Activated CD8-positive, alpha-beta memory T cell treated with anti-CD3 and anti-CD28 coated beads for 4 hours (primary cell): Measurements from ENCODE around the gene ENAM.
"Not testable (repeated sequence)": the region's sequence is repeated elsewhere in the genome, so short reads cannot be mapped to it uniquely, and the experiment has no call there.

ENCODE experiments used
- DNase-seq, 2 donors: peaks; one replicate each; pipeline ENCODE4 v3.0.0-alpha.2; 2020; ENCODE audit warnings: low read depth in 2 of 2

ENAM gene

DNA sequence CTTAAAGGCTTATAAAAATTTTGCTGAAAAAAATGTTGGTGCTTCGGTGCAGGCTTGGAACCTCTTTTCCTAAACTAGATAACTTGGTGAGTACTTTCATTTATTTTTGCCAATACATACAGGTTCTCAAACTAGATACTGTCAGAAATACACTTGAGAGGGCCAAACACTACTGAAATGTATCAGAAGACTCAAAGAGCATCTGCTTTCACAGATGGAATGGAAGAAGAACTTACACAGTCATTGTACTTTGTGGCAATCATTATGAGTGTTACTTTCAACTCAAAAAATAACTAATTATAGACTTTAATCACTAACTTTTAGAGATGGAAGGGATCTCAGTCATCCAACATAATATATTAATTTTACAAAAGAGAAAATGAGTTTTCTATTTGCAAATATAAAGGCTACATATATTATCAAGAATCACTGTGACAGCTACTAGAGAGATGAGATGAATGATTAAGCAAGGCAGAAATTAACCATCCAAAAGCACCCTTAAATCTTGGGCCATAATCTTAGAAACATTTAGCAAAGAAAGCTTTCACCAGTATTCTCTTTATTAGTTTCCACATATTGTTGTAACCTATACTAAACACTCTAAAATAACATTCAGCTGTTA, 1.0 kb downstream of the ENAM start:
- DNase-seq: no peak

DNA sequence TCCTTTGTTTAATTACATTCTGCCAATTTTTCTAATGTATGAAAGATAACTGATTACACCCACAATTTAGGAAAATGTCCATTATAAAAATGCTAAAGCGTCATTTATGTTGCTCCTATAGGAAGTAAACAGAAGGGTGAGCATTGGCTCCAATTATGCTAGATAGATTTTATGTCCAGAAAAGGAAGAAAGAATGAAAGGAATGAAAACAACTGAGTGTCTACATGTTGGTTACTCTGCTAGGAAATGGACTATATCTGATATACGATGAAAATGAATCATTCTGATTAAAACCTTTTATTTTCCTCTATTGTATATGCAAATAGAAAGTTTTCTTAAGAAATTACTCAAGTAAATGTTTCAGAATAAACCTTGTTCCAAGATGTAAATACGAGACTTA, 1.6 kb downstream of the ENAM start:
- DNase-seq: no peak

DNA sequence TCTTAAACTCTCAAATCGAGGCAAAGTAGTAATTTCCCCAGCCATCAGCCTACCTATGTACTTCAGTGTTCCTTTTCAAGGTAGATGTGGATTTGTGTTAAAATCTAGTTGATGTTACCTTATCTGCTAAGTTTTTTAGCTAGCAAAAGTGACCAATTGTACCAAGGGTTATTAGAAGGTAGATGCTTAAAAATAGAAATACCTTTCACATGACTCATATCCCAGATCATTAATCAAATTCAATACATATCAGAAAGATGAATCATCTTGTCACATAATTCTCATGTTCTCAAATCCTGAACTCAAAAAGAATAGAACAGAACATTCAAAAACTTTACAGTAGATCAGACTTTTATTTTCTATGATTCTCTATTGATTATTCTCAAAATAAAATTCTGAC, 3.5 kb downstream of the ENAM start:
- no peak for DNase-seq

DNA sequence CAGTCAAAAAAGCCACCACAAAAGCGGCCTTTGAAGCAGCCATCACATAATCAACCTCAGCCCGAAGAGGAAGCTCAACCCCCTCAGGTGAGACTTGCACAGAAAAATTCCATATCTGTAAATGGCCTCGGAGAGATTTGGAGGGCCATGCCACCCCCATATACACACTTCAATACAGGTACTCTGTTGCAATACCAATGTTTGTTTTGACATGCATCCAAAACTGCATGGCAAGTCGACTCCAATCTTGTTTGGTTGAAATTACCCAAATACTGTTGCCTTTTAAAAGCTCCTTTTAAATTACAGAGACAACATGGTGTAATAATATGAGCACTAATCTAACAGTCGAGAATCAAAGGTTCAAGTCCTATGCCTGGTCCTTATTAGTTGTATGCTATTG, 5.9 kb downstream of the ENAM start:
- no peak for DNase-seq

DNA sequence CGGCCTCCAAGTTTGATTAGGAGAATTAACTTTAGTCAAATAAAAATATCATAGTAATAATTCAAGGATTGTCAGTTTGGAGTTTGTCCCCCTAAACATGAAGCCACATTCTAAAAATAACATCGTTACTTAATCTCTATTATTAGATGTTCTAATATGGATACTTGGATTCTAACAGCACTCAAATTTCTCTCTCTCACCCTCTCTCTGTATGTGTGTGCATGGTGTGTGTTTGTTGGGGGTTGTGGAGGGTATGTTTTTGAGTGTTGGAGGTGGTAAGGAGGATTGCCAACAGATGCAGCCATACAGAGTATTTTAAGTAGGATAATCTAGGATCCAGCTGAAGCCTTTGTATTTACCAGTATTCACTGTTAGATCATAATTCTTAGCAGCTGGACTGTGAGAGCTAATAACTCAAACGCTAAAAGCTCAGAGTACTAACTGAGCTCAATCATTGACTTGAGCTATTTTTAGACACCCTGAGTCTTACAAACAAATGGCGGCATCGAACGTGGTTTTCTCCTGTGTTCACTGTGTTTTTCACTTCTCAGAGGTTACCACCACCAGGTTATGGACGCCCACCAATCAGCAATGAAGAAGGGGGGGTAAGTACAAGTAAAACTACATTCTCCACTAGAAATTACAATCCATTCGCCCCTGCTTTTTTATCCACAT, 8.8 kb downstream of the ENAM start:
- no peak for DNase-seq

DNA sequence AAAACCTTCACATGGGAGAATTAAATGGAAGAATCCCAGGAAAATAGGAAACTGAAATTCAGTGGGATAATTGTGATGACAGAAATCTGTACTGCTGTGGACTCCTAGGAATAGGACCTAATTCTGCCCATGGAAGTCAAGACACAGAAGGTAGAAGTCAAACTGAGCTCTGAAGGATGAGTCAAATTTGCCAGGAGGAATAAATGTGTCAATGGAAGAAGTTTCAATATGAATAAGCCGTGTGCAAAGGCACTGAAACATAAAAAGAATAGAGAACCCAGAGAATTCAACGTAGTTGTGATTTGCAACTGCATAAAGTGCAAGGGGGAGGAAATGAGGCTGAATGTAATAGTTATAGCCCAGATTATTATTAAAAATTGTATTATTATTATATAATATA, 11.6 kb downstream of the ENAM start:
- DNase-seq: no peak

DNA sequence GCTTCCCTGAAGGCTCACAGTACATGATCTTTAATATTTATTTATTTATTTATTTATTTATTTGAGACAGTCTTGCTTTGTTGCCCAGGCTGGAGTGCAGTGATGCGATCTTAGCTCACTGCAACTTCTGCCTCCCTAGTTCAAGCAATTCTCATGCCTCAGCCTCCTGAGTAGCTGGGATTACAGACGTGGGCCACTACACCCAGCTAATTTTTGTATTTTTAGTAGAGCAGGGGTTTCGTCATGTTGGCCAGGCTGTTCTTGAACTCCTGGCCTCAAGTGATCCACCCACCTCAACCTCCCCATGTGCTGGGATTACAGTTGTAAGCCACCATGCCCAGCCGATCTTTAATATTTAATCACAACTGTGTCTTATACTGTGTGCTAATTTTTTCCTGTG, 22.2 kb downstream of the ENAM start:
- DNase-seq: not testable (repeated sequence)

DNA sequence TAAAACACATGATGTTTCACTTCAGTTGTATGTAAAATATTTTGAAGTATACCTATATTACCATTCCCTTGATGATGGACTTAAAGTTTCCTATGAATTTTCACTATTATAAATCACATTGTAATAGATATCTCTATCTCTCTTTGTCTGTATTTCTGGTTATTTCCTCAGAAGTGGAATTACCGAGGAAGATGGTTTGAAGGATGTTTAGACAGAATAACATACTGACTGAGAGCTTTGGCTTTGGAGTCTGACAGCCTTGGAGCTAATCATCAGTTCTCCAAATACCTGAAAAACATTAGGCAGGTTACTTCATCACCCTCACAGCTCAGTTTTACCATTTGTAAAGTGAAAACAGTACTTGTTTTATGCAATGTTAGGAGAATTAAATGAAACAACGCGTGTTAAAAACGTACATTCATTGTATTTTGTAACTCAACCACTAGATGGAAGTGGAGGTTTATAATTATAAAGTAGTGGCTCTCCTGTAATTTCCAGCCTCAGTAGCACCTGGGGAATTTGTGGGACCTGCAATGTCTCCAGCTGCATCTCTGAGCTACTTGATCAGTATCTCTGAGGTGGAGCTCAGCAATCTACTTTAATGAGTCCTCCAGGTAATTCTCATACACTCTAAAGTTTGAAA, 23.4 kb downstream of the ENAM start:
- DNase-seq: no peak

DNA sequence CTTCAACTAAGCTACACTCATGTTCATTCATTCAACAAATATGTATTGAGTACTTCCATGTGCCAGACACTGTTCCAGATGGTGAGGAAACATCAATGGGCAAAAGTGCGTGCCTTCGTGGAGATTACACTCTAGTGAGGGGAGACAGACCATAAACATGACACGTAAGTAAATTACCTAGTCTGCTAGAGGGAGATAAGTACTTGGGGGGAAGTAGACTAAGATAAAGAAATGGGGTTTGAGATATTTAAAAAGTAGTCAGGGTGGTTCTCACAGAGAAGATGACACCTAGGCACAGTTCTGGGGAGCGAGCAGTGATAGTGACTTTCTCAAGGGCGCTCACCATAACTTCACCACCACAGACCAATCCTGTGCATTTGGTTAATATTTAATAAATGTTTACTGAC, 26.1 kb downstream of the ENAM start:
- DNase-seq: no peak

DNA sequence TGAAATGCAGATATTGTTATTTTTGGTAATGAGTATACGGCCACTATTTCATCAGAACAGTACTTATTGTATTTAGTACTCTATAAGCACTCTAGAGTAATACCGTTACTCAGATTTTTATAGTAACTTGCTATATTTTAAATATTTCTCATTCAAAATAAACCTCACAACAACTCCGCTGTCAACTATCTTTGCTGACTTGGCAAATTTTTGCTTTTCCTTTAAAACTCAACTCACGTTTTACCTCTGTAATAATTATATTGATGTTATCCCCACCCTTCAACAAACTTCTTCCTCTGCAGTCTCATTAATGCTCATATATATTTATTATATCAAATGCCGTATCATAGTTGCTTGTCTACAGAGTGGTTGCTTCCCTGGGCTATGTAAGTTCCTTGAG, 28.8 kb downstream of the ENAM start:
- DNase-seq: no peak

DNA sequence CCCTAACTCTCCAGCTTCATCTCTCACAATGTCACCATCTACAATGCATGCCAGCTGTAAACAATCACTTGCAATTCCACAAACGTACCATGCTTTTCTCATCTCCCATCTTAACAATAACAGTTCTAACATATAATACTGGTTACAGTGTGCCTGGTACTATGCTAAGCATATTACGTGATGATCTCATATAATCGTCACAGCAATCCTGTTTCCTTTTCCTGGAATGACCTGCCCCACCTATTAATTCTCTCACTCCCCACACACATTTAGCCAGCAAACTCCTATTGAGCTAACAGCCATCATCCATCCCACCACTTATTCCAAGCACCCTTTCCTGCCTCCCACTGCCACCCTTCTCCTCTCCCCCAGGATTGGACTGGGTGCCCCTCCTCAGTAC, 29.9 kb downstream of the ENAM start:
- no peak for DNase-seq

DNA sequence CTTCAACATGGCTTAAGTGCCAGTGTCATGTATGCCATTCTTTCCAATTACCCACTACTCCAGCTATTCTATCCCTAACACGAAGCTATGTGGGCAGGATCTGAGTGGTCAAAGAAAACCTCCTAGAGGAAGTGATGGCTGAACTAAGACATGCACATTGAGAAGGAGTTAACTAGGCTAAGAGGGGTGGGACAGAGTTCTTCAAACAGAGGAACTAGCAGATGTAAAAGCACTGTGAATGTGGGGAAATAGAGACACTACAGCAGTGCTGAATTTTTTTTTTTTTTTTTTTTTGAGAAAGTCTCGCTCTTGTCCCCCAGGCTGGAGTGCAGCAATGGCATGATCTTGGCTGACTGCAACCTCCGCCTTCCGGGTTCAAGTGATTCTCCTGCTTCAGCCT, 31.6 kb downstream of the ENAM start:
- no peak for DNase-seq

DNA sequence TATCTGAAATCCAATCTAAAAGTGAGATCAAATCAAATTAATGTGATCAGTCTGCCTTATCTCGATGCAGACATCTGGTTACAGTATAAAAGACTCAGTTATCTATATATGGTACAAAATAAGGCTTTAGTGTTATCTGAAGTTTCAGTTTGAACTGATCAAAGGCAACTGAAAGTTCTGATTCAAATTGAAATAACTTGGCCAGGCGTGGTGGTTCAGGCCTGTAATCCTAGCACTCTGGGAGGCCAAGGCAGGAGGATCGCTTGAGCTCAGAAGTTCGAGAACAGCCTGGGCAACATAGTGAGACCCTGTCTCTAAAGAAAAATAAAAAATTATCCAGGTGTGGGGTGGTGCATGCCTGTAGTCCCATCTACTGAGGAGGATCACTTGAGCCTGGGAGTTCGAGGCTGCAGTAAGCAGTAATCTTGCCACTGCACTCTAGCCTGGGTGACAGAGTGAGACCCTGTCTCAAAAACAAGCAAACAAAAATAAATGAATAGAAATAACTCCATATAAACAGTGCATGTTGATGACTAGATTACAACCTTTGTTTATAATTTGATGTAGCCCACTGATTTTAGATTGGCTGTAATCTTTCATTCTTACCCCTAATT, 32.9 kb downstream of the ENAM start:
- not testable (repeated sequence) for DNase-seq

DNA sequence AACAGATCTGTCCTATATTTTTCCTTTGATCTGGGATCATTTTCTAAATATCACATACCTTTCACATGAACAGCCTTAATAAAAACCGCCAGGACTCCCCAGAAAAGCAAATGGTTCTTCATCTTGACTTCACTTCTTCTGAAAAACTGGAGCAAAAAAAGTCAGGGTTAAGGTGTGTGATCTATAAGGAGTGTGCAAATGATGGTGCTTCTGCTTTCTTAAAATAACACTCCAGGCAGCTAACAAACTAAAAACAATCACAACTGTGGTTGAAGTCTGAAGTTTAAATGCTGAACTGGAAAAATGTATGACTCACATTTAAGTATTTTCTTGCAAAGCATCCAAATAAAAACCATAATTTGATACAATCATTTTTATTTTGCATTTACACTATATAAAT, 37.8 kb downstream of the ENAM start, which contains the start of gene JCHAIN:
Gene JCHAIN (minus strand): TSS at position 140 of the 400 bp plus-strand sequence. CDS start 18 bp downstream, at position 122.
- no peak for DNase-seq

DNA sequence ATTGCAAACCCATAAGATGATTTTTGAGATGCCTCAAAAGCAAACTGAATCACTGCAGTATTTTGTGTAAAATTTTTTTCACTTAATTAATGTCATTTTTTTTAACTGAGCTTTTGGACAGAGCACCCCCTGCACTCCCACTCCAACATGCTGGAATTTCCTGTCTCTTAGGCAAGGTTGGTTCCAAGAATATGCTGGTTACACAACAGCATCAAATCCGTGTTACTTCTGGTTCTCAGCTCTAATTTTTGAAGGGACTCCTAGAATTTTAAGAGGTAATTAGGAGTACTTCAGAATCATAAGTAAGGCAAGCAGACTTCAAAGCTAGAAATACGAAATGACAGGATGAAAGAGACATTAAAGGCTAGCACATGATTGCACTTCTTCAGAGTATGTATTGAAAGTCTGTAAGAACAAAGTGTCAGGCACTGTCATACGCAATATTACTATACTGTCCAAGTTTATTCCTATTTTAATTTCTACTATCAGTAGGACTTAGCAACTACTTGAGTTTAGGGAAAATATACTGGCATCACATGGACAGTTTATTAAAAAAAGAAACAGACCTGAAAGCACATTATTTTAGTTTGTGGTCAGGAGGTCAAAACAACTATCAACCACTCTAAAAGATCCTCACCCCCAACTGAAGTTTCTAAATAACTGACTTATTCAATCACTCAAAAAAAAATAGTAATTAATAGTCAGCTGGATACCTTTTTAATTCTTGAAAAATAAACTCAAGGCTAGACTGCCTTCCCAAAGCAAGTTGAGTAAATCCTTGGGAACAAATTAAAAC, 39.4 kb downstream of the ENAM start:
- DNase-seq: no peak

DNA sequence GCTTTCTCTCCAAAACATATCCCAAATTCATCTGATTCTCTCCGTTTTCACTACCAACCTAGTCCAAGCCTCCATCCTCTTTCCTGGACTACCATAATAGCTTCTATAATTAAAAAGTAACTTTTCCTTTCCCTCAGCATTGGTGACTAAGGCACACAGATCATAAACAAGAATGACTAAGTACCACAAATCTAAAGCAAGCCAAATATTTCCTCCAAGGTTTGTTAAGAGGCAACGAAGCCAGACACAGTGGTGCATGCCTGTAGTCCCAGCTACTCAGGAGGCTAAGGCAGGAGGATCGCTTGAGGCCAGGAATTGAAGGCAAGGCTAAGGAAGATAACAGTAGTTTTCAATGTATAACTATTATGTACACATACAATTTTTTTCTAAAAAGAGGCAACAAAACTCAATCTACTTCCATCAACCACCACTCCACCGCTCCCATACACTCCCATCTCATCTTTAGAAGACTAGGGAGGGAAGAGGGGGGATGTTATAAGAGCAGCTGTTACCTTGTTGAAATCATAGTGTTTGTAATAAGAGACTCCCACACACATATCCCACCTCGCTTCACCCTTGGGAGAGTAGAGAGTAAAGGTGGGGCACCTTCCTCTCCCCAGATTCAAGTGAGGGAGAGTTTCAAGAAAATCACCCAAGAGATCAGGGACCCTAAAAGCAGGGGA, 41.9 kb downstream of the ENAM start:
- no peak for DNase-seq

DNA sequence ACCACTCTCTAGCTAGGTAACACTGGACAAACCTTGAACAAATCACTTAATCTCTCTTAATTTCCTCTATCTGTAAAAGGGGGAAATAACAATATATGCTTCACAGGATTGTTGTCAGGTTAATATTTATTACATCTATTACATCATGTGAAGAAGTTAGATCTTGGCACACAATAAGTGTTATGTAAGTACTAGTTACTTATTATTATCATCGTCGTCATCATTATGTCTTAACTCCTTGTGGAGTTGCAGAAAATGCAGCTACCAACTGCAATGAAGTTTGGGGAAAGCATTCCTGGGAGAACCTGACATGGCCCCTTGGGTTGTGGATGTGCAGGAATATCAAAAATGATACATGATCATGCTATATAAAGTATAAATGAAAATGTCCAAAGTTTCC, 42.5 kb downstream of the ENAM start:
- DNase-seq: no peak

DNA sequence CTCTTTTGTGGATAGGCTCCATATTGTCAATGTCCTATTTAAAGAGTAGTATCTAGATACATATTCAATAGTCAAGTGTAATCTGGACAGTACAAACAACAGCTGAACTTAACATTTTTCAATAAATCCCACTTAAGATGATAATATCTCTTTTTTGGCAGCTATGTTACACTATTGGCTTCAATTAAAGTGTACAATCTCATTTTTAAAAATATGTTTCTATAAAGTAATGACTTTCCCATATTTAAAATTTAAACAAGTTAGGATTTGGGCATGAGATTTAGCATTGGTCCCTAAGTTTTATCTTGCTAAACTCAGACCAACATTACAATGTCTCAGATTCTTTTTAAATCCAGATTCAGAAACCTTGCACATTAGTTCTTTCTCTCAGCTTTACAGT, 45.6 kb downstream of the ENAM start:
- DNase-seq: no peak

DNA sequence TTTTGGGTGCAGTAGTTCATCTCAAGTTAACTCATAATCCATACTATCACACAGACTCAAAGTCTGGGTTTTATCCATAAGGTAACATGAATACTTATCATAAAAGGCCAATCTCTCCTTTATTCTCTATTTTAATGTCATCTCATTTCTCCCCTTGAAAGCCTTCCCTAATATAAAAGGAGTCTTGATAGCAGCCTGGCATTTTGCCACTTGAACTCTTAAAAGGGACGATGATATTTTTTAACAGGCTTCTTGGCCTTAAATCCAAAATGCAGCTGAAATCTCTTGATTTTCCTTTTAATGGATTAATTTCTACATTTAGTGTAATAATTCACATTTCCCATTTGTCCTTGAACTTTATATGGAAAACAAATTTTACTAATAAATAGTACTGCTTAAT, 46.2 kb downstream of the ENAM start:
- DNase-seq: no peak

DNA sequence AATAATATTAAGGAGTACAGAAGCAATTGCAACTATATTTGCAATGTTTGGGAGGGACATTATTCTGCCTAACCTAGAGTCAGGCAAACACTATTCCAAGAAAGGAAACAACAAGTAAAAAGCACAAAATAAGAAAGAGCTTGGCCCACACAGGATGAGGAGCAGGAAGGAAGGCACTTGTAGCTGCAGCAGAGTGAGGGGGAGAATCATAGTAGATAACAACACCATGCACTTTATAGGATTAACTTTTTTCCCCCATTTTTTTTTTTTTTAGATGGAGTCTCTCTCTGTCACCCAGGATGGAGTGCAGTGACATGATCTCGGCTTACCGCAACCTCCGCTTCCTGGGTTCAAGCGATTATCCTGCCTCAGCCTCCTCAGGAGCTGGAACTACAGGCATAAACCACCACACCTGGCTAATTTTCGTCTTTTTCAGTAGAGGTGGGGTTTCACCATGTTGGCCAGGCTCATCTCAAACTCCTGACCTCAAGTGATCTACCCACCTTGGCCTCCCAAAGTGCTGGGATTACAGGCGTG, 48.1 kb downstream of the ENAM start:
- DNase-seq: no peak

DNA sequence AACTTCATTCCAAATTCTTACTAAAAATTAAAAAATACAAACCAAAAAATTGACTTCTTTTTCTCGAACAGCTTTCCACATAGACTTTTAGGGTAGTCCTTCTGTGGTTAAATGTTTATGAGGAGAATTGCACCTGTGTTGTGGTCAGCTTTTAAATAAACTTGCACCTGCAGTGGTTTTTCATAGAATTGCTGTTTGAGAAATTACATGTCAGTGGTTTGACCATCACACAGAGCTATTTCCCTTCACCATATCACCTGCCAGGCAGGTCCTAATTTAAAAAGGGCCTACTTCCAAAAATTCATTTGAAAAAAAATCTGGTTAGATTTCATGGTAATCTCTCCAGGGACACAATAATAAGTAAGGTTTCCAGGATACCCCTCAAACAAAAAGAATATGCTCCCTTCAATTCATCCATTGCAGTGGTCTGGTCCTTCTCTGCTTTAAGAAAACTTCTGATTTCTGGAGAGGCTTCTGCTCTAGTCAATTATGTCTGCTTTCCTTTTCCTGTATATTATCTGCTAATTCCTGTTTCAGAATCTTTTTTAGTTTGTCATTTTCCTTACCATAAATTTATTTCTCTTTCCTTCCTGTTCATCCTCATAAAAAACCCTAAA, 49.9 kb downstream of the ENAM start:
- no peak for DNase-seq
